LNCAP (cell line): Measurements from ENCODE around the gene TMEM202.

ENCODE experiments used
- TF ChIP-seq, protein P1 (sequence below): fragments of 450-650 bp; IDR thresholded peaks from 2 replicates; pipeline ENCODE4 v1.5.1; 2017; ENCODE audit warnings: mild to moderate bottlenecking

Gene TMEM202

DNA sequence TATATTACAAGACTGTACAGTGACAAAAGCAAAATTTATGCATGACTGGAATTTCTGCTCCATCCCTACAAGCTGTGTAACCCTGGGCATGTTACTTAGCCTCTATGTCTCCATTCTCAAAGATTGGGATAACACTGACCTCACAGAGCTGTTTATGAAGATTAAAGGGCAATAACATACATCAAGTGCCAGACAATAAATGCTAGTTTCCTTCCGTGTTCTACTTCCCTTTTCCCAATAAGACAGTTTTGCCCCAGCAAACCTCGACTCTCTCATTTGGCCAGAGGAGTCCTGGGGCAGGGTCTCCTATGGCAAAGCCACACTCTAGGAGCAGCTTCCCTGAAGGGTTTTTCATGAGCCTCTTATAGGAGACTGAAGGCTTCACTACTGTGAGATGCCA is 29.8 kb upstream of the TMEM202 start:
- TF ChIP-seq, protein P1, sequence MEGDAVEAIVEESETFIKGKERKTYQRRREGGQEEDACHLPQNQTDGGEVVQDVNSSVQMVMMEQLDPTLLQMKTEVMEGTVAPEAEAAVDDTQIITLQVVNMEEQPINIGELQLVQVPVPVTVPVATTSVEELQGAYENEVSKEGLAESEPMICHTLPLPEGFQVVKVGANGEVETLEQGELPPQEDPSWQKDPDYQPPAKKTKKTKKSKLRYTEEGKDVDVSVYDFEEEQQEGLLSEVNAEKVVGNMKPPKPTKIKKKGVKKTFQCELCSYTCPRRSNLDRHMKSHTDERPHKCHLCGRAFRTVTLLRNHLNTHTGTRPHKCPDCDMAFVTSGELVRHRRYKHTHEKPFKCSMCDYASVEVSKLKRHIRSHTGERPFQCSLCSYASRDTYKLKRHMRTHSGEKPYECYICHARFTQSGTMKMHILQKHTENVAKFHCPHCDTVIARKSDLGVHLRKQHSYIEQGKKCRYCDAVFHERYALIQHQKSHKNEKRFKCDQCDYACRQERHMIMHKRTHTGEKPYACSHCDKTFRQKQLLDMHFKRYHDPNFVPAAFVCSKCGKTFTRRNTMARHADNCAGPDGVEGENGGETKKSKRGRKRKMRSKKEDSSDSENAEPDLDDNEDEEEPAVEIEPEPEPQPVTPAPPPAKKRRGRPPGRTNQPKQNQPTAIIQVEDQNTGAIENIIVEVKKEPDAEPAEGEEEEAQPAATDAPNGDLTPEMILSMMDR: no peak

DNA sequence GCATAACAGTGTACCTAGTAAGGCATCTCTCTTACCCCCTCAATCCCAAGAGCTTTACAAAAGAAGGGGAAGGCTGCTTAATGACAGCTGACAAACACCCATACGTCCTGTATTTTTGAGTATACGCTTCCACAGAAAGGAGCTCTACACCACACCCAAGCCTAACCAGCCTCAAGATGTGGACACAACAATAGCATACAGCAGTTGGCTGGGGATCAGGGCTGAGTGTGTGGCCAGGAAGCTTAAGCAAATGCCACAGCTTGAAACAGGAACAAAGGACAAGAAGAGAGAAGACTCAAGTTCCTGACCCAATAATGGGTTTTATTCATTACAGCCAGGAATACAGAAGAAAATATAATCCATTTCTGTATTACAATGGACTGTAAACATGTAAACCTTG is 29.2 kb upstream of the TMEM202 start:
- TF ChIP-seq, protein P1: no peak

DNA sequence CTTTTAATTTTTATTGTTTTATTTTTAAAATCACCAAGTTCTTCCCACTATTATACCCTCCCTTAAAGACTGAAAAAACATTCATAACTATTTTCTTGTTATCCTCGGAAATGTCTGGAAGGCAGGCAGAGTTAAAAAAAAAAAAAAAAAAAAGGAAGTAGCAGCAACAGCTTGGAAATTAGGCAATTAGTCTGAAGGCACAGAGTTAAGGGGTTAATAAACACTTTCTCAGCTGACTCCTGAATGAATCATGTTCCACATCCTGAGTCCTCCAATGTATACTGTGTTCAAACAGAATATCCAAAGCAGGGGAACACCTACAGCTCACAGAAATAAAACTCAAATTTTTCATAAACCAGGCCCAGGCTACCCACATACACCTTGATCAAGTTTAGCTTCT is 28.1 kb upstream of the TMEM202 start:
- TF ChIP-seq, protein P1: no peak

DNA sequence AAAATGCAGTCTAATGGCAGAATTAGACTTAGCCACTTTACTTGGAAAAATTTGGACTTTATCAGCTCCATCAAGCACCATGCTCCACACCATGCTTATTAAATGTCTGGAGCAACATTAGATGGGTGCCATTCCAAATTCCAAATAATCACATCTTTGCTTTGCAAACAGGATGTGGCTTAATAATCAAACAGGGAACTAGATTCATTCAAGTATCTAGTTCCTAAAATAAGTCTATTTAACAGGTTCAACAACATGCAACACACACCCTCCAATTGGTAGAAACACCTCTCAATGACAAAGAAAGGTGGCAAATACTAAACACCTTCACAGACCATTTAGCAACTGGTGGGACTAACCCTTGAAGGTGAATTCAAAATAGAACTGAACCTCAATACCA is 25.7 kb upstream of the TMEM202 start:
- TF ChIP-seq, protein P1: no peak

DNA sequence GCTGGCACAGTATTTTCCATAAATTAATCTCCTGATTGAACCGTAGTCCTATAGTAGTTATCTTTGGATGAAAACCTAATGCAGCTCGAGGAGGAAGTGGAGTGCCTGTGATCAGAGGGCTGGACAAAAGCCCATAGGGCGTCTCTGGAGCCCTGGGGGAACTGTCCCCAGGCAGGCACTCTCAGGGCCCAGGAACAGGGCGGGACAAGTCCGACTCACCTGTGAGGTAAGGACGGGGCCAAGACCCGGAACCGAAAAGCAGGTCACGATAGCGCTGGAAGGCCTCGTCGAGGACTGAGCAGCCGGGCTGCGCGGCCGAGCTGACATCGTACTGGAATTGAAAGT is 22.6 kb upstream of the TMEM202 start:
- TF ChIP-seq, protein P1: no peak

DNA sequence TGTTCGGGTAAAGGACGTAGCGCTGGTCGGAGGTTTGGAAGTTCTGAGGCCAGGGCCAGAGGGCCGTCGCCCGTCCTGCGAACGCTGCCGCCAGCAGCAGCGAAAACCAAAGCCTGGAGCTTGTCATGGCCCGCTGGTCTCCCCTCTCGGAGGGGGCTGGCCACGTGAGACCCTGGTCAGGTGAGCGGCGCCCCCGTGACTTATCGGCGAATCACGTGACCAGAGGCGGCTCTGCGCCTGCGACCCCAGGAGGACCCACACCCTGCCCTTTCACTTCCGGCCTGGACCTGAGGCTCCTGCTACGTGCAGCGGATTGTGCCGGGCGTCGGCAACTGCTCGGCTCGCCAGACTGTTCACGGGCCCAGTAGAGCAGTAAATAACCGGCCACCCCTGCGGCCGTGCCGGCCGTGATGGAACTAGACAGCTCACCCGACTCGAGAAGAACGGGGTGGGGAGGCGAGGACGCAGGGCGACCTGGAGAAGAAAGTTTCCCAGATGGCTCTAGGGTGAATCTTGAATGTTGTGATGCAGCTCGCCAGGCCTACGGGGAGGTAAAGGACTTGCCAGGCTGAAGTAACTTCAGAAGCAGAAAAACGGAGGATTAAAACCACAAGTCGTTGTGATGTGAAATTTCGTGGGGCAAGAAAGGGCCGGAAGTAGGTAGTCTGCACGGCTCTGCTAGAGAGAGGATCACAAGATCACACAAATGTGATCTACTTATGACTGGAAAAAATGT is 22.1 kb upstream of the TMEM202 start, which contains the start of gene HEXA:
TSS of gene HEXA (minus strand) at position 169 of the 736 bp plus-strand sequence. CDS start at position 127, 42 bp downstream.
- TF ChIP-seq, protein P1: no peak

DNA sequence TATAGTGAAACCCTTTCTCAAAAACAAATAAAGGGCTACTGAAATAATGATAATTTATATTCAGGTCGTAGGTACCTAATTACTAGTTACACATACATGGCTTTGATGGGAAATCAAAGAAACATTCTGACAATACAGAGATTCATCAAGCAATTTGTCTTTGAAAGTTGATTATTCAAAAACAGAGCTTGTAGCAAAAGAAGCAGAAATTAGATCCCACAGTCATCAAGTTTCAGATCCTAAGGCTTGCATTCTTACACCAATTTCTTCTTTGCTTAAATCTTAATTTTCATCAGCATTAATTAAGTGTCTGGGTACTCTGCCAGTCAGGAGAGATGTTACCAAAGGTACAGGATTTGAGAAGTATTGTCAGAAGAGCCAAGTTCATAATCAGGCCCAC is 20.8 kb upstream of the TMEM202 start:
- TF ChIP-seq, protein P1: no peak
